ENCODE results near the gene CMTR1. TPM values are rescaled to one million over a fixed set of nuclear protein-coding genes. Genes with fewer than 3 reads are reported as not detected.
"Not testable (repeated sequence)": the region's sequence is repeated elsewhere in the genome, so short reads cannot be mapped to it uniquely, and the experiment has no call there.

CMTR1 gene
- total and polyA plus RNA-seq, 9 donors = 18.7 to 45.0 (median 38.4) TPM

- Histone ChIP-seq H3K27ac (no peak overlapping the region), H3K36me3 (no peaks in the 10 kb centered on the region), H3K27me3 (no peaks in the 10 kb centered on the region), H3K4me1 (ENCODE audit: insufficient read depth) (no peaks in the 10 kb centered on the region), H3K4me3 (peak overlapping the region; percentile 63), H3K9me3 (no peaks in the 10 kb centered on the region)
- intact Hi-C loops (cut with DNase I) = no loop called here
- 68 to 72% (median 71%) methylated on average over 4 of the region's 4 CpGs for WGBS, 3 donors
- TF ChIP-seq CTCF (IDR thresholded peaks at IDR 0.05) (no peak), EP300 (IDR thresholded peaks at IDR 0.05) (no peak), POLR2A (IDR thresholded peaks at IDR 0.05) (no peak)
- no peak for DNase-seq
Observed at GRCh38 chr6:37500294-37500608, 67.2 kb downstream of the CMTR1 start.

- whole genome bisulfite sequencing, 3 donors = 95 to 99% (median 96%) methylated on average over 6 of the region's 6 CpGs
- H3K9me3 ChIP-seq; H3K4me1 ChIP-seq (ENCODE audit: insufficient read depth); H3K4me3 ChIP-seq; H3K27me3 ChIP-seq; H3K36me3 ChIP-seq; DNase-seq; H3K27ac ChIP-seq; intact Hi-C loops (cut with DNase I): not testable (repeated sequence)
Observed at GRCh38 chr6:37500904-37501303, 67.9 kb downstream of the CMTR1 start.

- Histone ChIP-seq H3K36me3 (no peaks in the 10 kb centered on the region), H3K4me1 (ENCODE audit: insufficient read depth) (no peaks in the 10 kb centered on the region), H3K27ac (no peak overlapping the region), H3K9me3 (no peaks in the 10 kb centered on the region), H3K4me3 (no peak overlapping the region), H3K27me3 (no peaks in the 10 kb centered on the region)
- TF ChIP-seq EP300 (IDR thresholded peaks at IDR 0.05) (no peak), CTCF (IDR thresholded peaks at IDR 0.05) (no peak), POLR2A (IDR thresholded peaks at IDR 0.05) (no peak)
- intact Hi-C loops (cut with DNase I) = no loop called here
- no peak for DNase-seq
- 68 to 76% (median 76%) methylated on average over 10 of the region's 10 CpGs for WGBS, 3 donors
Observed at GRCh38 chr6:37501632-37502491, 68.8 kb downstream of the CMTR1 start.

- WGBS, 3 donors = 55 to 67% (median 57%) methylated on average over 7 of the region's 7 CpGs
- TF ChIP-seq EP300 (IDR thresholded peaks at IDR 0.05) = no peak
- TF ChIP-seq CTCF (IDR thresholded peaks at IDR 0.05) = no peak
- no peak for TF ChIP-seq POLR2A (IDR thresholded peaks at IDR 0.05)
- no peak overlapping the region for H3K27ac ChIP-seq
Observed at GRCh38 chr6:37502703-37503291, 69.8 kb downstream of the CMTR1 start.

More at GRCh38 chr6:37502703-37503291, 69.8 kb downstream of the CMTR1 start:
- H3K27me3 ChIP-seq = no peaks in the 10 kb centered on the region
- DNase-seq = no peak
- intact Hi-C loops (cut with DNase I) = no loop called here
- H3K4me3 ChIP-seq = no peak overlapping the region
- no peaks in the 10 kb centered on the region for H3K9me3 ChIP-seq
- H3K36me3 ChIP-seq = no peaks in the 10 kb centered on the region
- H3K4me1 ChIP-seq (ENCODE audit: insufficient read depth) = no peaks in the 10 kb centered on the region

Measured in ovary (tissue), 9 donors.